ENCODE results near the gene GDPD4. TPM values are rescaled to one million over a fixed set of nuclear protein-coding genes. Genes with fewer than 3 reads are reported as not detected.
A peak's percentile ranks its signal among the peaks of the same experiment; 100 is the strongest.

The GDPD4 gene
- total and polyA plus RNA-seq, 12 donors = not detected

DNA sequence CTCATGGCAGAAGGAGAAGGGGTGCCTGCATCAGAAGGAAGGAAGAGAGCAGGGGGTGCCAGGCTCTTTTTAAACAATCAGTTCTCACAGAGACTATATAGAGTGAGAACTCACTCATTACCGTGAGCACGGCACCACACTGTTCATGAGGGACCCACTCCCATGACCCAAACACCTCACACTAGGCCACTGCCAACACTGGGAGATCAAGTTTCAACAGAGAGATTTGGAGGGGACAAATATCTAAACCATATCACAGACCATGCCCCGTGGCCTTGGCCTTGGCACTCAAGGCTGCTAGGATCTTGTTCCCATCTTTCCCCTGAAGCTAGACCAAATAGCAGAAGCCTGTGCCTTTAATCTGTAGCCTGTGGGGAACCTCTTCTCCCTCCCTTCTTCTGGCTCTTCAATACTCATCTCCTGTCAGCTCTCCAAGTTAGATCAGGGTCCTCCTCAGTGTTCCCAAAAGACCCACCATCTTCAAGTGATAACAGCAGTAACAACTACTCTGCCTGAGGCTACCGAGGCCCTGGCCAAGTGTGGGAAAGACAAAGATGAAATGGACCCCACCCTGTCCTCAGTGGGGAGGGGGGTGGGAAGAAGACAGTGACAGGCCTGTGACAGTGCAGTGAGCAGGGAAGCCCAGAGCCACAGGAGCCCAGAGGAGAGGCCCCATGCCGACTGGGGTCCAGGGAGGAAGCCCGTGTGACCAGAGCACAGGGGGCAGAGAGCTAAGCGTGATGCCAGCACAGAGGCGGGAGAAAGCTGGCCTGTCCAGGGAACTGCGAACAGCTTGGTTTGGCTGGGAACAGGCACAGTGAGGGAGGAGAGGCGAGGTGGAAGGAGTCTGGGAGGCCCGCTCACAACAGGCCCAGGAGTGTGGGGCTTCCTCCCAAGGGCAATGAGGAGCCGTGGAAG, 100.9 kb downstream of the GDPD4 start:
- Histone ChIP-seq H3K27ac (no peak overlapping the region), H3K36me3 (no peaks in the 10 kb centered on the region), H3K4me1 (peaks cover 0 to 1% (median 0%) of the 10 kb centered on the region in 9 donors), H3K9me3 (no peaks in the 10 kb centered on the region), H3K27me3 (no peaks in the 10 kb centered on the region), H3K4me3 (no peak overlapping the region)
- no peak for DNase-seq
- intact Hi-C loops (cut with DNase I) = no loop called here
- ATAC-seq = no peak
- TF ChIP-seq, protein P1, sequence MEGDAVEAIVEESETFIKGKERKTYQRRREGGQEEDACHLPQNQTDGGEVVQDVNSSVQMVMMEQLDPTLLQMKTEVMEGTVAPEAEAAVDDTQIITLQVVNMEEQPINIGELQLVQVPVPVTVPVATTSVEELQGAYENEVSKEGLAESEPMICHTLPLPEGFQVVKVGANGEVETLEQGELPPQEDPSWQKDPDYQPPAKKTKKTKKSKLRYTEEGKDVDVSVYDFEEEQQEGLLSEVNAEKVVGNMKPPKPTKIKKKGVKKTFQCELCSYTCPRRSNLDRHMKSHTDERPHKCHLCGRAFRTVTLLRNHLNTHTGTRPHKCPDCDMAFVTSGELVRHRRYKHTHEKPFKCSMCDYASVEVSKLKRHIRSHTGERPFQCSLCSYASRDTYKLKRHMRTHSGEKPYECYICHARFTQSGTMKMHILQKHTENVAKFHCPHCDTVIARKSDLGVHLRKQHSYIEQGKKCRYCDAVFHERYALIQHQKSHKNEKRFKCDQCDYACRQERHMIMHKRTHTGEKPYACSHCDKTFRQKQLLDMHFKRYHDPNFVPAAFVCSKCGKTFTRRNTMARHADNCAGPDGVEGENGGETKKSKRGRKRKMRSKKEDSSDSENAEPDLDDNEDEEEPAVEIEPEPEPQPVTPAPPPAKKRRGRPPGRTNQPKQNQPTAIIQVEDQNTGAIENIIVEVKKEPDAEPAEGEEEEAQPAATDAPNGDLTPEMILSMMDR (IDR thresholded peaks at IDR 0.05) = no peak
- 67 to 83% methylated on average over 12 of the region's 12 CpGs for WGBS, 2 donors

DNA sequence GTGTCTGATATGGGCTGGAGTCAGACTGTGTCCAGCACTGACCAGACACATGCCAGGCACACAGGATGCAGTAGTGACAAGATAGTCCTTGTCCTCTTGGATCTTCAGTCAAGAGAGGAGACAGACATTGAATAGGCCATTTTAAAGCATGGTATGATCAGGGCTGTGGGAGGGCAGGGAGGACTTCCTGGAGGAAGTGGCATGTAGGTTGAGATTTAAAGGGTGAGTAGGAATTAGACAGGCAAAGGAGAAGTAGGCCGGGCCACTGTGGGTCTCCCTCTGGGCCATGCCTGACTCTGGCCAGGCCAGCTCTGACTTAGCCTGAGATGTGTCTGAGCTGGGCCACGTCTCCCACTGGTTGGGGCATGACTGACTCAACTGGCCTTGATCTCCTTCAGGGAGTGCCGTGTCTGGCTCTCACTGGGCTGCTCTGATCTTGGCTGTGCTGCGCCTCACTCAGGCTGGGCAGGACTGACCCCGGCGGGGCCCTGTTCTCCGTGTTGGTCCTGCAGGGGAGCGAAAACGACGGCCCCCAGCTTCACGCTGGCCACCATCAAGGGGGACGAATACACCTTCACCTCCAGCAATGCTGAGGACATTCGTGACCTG, 102.2 kb downstream of the GDPD4 start:
- WGBS, 2 donors = 94 to 95% methylated on average over 13 of the region's 13 CpGs
- intact Hi-C loops (cut with DNase I) = loop anchor here in 5 of 10 donors (5.0 kb wide), 1 partner anchor 348 kb away; no protein-coding TSS in a partner anchor
- peaks cover 0 to 11% (median 4%) of the 10 kb centered on the region in 9 donors for H3K4me1 ChIP-seq
- H3K36me3 ChIP-seq = no peaks in the 10 kb centered on the region
- H3K27me3 ChIP-seq = no peaks in the 10 kb centered on the region
- no peaks in the 10 kb centered on the region for H3K9me3 ChIP-seq
- ATAC-seq (no peak), DNase-seq (no peak)
- TF ChIP-seq, protein P1 (IDR thresholded peaks at IDR 0.05) = no peak
- no peak overlapping the region for H3K4me3 ChIP-seq
- H3K27ac ChIP-seq = no peak overlapping the region

DNA sequence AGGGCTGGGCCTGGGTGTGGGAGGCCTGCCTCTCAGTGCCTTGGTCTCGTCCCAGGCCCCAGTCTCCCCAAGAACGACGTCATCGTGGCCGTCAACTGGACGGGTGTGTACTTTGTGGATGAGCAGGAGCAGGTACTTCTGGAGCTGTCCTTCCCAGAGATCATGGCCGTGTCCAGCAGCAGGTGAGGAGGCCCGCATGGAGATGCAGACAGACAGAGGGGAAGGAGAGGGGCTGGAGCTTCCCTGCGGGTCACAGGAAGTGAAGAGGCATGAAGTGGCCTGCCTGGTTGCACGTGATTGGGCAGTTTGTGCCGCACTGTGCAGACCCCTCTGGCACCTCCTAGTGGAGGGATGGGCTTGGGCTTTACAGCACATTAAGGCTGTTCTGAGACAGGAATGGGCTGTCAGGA, 103.0 kb downstream of the GDPD4 start:
- no peaks in the 10 kb centered on the region for H3K9me3 ChIP-seq
- no peak overlapping the region for H3K4me3 ChIP-seq
- H3K27me3 ChIP-seq = no peaks in the 10 kb centered on the region
- peaks cover 0 to 11% (median 4%) of the 10 kb centered on the region in 9 donors for H3K4me1 ChIP-seq
- H3K27ac ChIP-seq = no peak overlapping the region
- ATAC-seq = no peak
- DNase-seq = no peak
- 78 to 82% methylated on average over 11 of the region's 11 CpGs for WGBS, 2 donors
- intact Hi-C loops (cut with DNase I) = loop anchor here in 5 of 10 donors (5.0 kb wide), 1 partner anchor 349 kb away; no protein-coding TSS in a partner anchor
- TF ChIP-seq, protein P1 (IDR thresholded peaks at IDR 0.05) = peak in 1 of 9 donors; percentile 23
- H3K36me3 ChIP-seq = no peaks in the 10 kb centered on the region

DNA sequence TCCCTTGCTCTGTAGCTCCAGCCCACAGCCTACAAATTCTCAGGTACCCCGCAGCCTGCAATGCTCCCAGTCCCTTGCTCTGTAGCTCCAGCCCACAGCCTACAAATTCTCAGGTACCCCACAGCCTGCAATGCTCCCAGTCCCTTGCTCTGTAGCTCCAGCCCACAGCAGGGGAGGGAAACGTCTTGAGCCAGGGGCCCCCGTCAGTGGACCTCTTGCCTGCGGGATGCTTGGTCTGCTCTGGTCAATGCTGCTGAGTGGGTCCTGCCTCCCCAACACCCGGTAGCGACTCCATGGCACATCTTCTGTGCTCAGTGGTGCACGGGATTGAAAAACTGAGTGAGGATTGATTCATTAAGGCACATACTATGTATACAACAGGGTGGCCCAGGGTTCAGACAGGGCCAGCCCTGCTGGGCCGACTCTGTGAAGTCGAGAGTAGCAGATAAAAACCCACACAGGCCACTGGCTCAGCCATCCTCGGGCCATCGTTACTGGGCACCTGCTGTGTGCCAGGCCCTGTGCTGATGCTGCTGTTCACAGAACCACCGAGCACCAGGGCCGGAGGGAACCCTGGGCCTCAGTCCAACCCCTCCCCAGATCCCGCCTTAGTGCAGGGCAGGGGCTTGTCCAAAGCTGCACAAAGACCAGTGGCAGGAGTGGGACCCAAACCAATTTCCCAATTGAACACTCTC, 103.7 kb downstream of the GDPD4 start:
- no peaks in the 10 kb centered on the region for H3K27me3 ChIP-seq
- ATAC-seq (no peak), DNase-seq (no peak)
- H3K4me3 ChIP-seq = no peak overlapping the region
- TF ChIP-seq, protein P1 (IDR thresholded peaks at IDR 0.05) = no peak
- no peaks in the 10 kb centered on the region for H3K36me3 ChIP-seq
- H3K4me1 ChIP-seq = peaks cover 0 to 11% (median 4%) of the 10 kb centered on the region in 9 donors
- WGBS, 2 donors = 89 to 92% methylated on average over 14 of the region's 14 CpGs
- H3K27ac ChIP-seq = no peak overlapping the region
- intact Hi-C loops (cut with DNase I) = loop anchor here in 5 of 10 donors (5.0 kb wide), 1 partner anchor 350 kb away; no protein-coding TSS in a partner anchor
- H3K9me3 ChIP-seq = no peaks in the 10 kb centered on the region
